H1 (cell line): ENCODE measurements around the gene CMSS1. TPM values are rescaled to one million over a fixed set of nuclear protein-coding genes. Genes with fewer than 3 reads are reported as not detected.

Experiments used
- CBX5 ChIP-seq: fragments of 300-800, 300-1000 bp; sonication (generic); IDR thresholded peaks from 2 replicates; pipeline ENCODE4 v1.7.1; 2016; ENCODE audit warnings: antibody characterized with exemption, low read length, low read depth
- RXRA ChIP-seq: IDR thresholded peaks from 2 replicates; pipeline ENCODE4 v1.6.1; 2011; ENCODE audit warnings: low read depth, mild to moderate bottlenecking, low read length, moderate library complexity; ENCODE audit not compliant: insufficient read depth
- SAP30 ChIP-seq: fragments of 300-600 bp; sonication (generic); IDR thresholded peaks from 2 replicates; pipeline ENCODE4 v1.7.1; 2012; ENCODE audit warnings: low read length, moderate library complexity, mild to moderate bottlenecking, inconsistent platforms; ENCODE audit not compliant: insufficient read depth, insufficient replicate concordance
- SUZ12 ChIP-seq: fragments of 200-600 bp; sonication (generic); IDR thresholded peaks from 2 replicates; pipeline ENCODE4 v1.6.1; 2012; ENCODE audit warnings: mild to moderate bottlenecking, inconsistent platforms, low read length, moderate library complexity, mixed read lengths
- TBP ChIP-seq: IDR thresholded peaks from 2 replicates; pipeline ENCODE4 v1.6.1; 2011; ENCODE audit warnings: low read depth, low read length, improper control_type of control experiment
- polyA plus RNA-seq, 7 experiments: library from polyadenylated mRNA; depleted of rRNA in 3 of 7; stranded (reverse) in 5 of 7; unstranded in 2 of 7; fragments of >200 nt in 5 of 7; fragments of 200-250 nt in 2 of 7; gene quantifications; 1 replicate in 5 of 7; 2 replicates in 1 of 7; 4 replicates in 1 of 7; pipeline versions ENCODE4 v1.2.1 to v1.2.3, GENCODE V29; 2011 to 2013; ENCODE audit warnings: missing spikeins in 2 of 7, mixed read lengths in 2 of 7
- total RNA-seq: library from RNA; stranded (reverse); fragmentation: NEBNext Ultra II Directional; extraction: Animal tissue kit (Norgen Biotek cat#: 25700); gene quantifications from 2 replicates; pipeline ENCODE4 v1.2.1, GENCODE V29; 2021

The CMSS1 gene
- total and polyA plus RNA-seq, 2 of the 8 experiments (the other 6 are each of a cell fraction or from before 2014, with no cell fraction given), result 15.2 to 75.1 TPM

- TF ChIP-seq CBX5 (no peak), RXRA (no peak), SUZ12 (no peak), TBP (no peak), SAP30 (no peak)
- TF ChIP-seq, all 59 proteins: peak for 0
These were observed 53.8 kb downstream of the CMSS1 start (continued) for GRCh38 chr3:99871231-99872045.
